ENCODE measurements around the gene RUFY3. TPM values are rescaled to one million over a fixed set of nuclear protein-coding genes. Genes with fewer than 3 reads are reported as not detected.
"Not testable (repeated sequence)": the region's sequence is repeated elsewhere in the genome, so short reads cannot be mapped to it uniquely, and the experiment has no call there.

The RUFY3 gene
- total RNA-seq, 1 experiment from 2014 or later = 32.9 TPM

DNA sequence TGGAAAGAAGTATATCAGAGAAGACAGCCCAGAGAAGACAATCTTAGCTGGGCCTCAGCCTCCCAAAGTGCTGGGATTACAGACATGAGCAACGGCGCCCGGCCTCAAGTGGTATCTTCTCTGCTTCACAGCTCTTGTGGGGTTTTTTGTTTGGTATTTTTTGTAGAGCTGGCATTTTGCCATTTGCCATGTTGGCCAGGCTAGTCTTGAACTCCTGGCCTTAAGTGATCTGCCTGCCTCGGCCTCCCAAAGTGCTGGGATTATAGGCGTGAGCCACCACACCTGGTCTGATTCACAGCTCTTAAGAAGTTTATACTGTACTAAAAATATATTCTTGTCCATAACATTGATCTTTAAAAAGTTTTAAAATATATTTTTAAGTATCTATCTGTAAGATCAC is 21.1 kb upstream of the RUFY3 start:
- BruUV-seq (replicated peaks) = no TSS peak
- DNase-seq (ENCODE audit: low read depth, low spot score) (no peak), ATAC-seq (no peak)
- H2AFZ ChIP-seq (ENCODE audit: low read depth, low read length, poor library complexity, severe bottlenecking) = no peak overlapping the region
- ChIA-PET RAD21 (ENCODE audit: low non-redundant PET in 1 of 2, low total read pairs in 2 of 2, uncharacterized antibody in 2 of 2, unreplicated experiment in 2 of 2) (no interaction called here), CTCF (no interaction called here), POLR2A (no interaction called here)
- no peak overlapping the region for H3K4me3 ChIP-seq (replicated peaks in 1 of 2; ENCODE audit: low read depth in 1 of 2, low read length in 2 of 2)
- intact Hi-C loops (cut with micrococcal nuclease) = no loop called here
- TF ChIP-seq ZNF274 (IDR thresholded peaks at IDR 0.05; ENCODE audit: low read depth, low read length) = no peak
- no peak for TF ChIP-seq POLR2AphosphoS5 (IDR thresholded peaks at IDR 0.05; ENCODE audit: low read depth, low read length)
- H3K9ac ChIP-seq (ENCODE audit: low read length) = no peak overlapping the region
- H3K9me3 ChIP-seq (ENCODE audit: control insufficient read depth in 1 of 2, insufficient read depth in 1 of 2, low read depth in 1 of 2, low read length in 2 of 2) = no peaks in the 10 kb centered on the region
- no peak overlapping the region for H3K27ac ChIP-seq (ENCODE audit: low read depth, low read length)
- no peaks in the 10 kb centered on the region for H3K9me2 ChIP-seq (ENCODE audit: insufficient read depth)
- no peak overlapping the region for H3K4me2 ChIP-seq (ENCODE audit: low read length)
- peaks cover 4% of the 10 kb centered on the region; the same call in 1 of the 2 replicates for H3K79me2 ChIP-seq (ENCODE audit: insufficient read depth, low read length)
- no peaks in the 10 kb centered on the region for H4K20me1 ChIP-seq (ENCODE audit: insufficient read depth)
- peaks cover 11 to 17% of the 10 kb centered on the region in 2 experiments for H3K4me1 ChIP-seq (ENCODE audit: control insufficient read depth in 1 of 2, insufficient read depth in 2 of 2, low read length in 2 of 2)
- H3K27me3 ChIP-seq (ENCODE audit: insufficient read depth, low read length) = no peaks in the 10 kb centered on the region
- H3K36me3 ChIP-seq (ENCODE audit: control insufficient read depth in 1 of 2, insufficient read depth in 2 of 2, low read length in 2 of 2) = no peaks in the 10 kb centered on the region

DNA sequence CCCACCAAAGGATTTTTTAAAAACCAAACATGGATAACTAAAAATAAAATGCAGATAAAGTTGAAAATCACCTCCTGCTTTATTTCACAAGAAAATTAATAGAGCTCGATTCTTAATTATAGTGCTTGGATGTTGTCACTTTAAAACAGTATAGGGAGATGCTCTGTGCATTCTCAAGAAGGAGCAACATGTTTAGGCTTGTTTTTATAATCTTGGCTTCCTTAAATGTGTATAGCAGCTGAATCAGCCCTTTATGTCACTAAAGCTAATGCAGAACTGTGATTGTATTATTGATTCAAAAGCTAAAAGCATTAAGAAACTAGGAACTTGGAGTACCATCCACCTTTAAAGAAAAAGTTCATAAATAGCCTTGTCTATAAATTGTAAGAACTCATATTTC is 20.5 kb upstream of the RUFY3 start:
- Histone ChIP-seq H3K27me3 (ENCODE audit: insufficient read depth, low read length) (no peaks in the 10 kb centered on the region), H3K27ac (ENCODE audit: low read depth, low read length) (no peak overlapping the region), H3K9me2 (ENCODE audit: insufficient read depth) (no peaks in the 10 kb centered on the region), H4K20me1 (ENCODE audit: insufficient read depth) (no peaks in the 10 kb centered on the region), H3K9me3 (ENCODE audit: control insufficient read depth in 1 of 2, insufficient read depth in 1 of 2, low read depth in 1 of 2, low read length in 2 of 2) (no peaks in the 10 kb centered on the region), H3K4me3 (replicated peaks in 1 of 2; ENCODE audit: low read depth in 1 of 2, low read length in 2 of 2) (no peak overlapping the region), H3K4me1 (ENCODE audit: control insufficient read depth in 1 of 2, insufficient read depth in 2 of 2, low read length in 2 of 2) (peaks cover 11 to 23% of the 10 kb centered on the region in 2 experiments), H3K9ac (ENCODE audit: low read length) (no peak overlapping the region), H3K79me2 (ENCODE audit: insufficient read depth, low read length) (peaks cover 9% of the 10 kb centered on the region), H3K36me3 (ENCODE audit: control insufficient read depth in 1 of 2, insufficient read depth in 2 of 2, low read length in 2 of 2) (no peaks in the 10 kb centered on the region), H3K4me2 (ENCODE audit: low read length) (no peak overlapping the region), H2AFZ (ENCODE audit: low read depth, low read length, poor library complexity, severe bottlenecking) (no peak overlapping the region)
- BruUV-seq (replicated peaks) = no TSS peak
- ChIA-PET RAD21 (ENCODE audit: low non-redundant PET in 1 of 2, low total read pairs in 2 of 2, uncharacterized antibody in 2 of 2, unreplicated experiment in 2 of 2) (no interaction called here), POLR2A (no interaction called here), CTCF (no interaction called here)
- ATAC-seq (no peak), DNase-seq (ENCODE audit: low read depth, low spot score) (no peak)
- TF ChIP-seq ELF1 (IDR thresholded peaks at IDR 0.05; ENCODE audit: borderline replicate concordance, low read depth) = no peak
- TF ChIP-seq ZNF274 (IDR thresholded peaks at IDR 0.05; ENCODE audit: low read depth, low read length) = no peak
- TF ChIP-seq CBX3 (IDR thresholded peaks at IDR 0.05; ENCODE audit: low read depth) = no peak
- no peak for TF ChIP-seq TCF7L2 (IDR thresholded peaks at IDR 0.05; ENCODE audit: borderline replicate concordance, extremely low read depth, insufficient read depth, insufficient read length)
- intact Hi-C loops (cut with micrococcal nuclease) = no loop called here

DNA sequence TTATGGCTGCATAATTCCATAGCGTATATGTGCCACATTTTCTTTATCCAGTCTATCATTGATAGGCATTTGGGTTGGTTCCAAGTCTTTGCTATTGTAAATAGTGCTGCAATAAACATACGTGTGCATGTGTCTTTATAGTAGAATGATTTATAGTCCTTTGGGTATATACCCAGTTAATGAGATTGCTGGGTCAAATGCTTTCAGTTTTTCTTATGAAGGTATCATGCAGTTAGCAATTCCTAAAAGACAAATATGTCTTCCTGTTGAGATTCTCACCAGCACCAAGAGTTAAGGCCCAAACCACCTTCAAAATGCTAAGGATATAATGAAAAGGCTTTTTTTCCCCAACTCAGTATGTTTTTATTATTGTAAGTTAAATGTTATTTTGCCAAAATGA is 19.2 kb upstream of the RUFY3 start:
- intact Hi-C loops (cut with micrococcal nuclease); H3K4me2 ChIP-seq (ENCODE audit: low read length); H3K9ac ChIP-seq (ENCODE audit: low read length); BruUV-seq (replicated peaks); CTCF ChIA-PET; DNase-seq (ENCODE audit: low read depth, low spot score); RAD21 ChIA-PET (ENCODE audit: low non-redundant PET in 1 of 2, low total read pairs in 2 of 2, uncharacterized antibody in 2 of 2, unreplicated experiment in 2 of 2); H3K9me2 ChIP-seq (ENCODE audit: insufficient read depth); ATAC-seq; H3K9me3 ChIP-seq (ENCODE audit: control insufficient read depth in 1 of 2, insufficient read depth in 1 of 2, low read depth in 1 of 2, low read length in 2 of 2); H4K20me1 ChIP-seq (ENCODE audit: insufficient read depth); H3K27me3 ChIP-seq (ENCODE audit: insufficient read depth, low read length); H3K36me3 ChIP-seq (ENCODE audit: control insufficient read depth in 1 of 2, insufficient read depth in 2 of 2, low read length in 2 of 2); H3K4me3 ChIP-seq (replicated peaks in 1 of 2; ENCODE audit: low read depth in 1 of 2, low read length in 2 of 2); H3K27ac ChIP-seq (ENCODE audit: low read depth, low read length); H2AFZ ChIP-seq (ENCODE audit: low read depth, low read length, poor library complexity, severe bottlenecking): not testable (repeated sequence)
- POLR2A ChIA-PET = interaction anchor here (1.6 kb wide), 1 partner anchor 13 kb away, joined by 4 read pairs; no protein-coding TSS in a partner anchor
- peaks cover 21 to 29% of the 10 kb centered on the region in 2 experiments for H3K4me1 ChIP-seq (ENCODE audit: control insufficient read depth in 1 of 2, insufficient read depth in 2 of 2, low read length in 2 of 2)
- H3K79me2 ChIP-seq (ENCODE audit: insufficient read depth, low read length) = peaks cover 21% of the 10 kb centered on the region

Measured in HCT116 (cell line).